CD4-positive, alpha-beta T cell treated with Interleukin-6 for 4 hours (primary cell): ENCODE data around the gene FRMD5.

ENCODE experiments used
- DNase-seq: peaks from one replicate; pipeline ENCODE4 v3.0.0-alpha.2; 2020; ENCODE audit warnings: mixed read lengths

The FRMD5 gene

DNA sequence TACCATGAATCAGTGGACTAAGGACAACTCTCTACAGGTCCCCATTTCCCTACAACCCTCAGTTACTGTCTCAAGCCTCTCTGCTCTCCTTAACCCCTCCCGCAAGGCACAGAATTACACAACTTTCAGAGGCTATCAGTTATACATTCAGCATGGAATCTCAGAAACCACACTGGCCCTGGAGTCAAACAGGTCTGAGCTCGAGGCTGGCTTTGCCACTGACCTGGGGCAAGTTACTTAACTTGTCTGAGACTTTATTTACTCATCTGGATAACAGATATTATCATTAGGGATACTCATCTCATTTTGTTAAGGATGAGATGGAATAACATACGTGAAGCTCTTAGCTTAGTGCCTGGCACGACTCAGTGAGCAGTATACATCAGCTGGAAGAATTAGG lies 273.1 kb downstream of the FRMD5 start:
- no peak for DNase-seq

DNA sequence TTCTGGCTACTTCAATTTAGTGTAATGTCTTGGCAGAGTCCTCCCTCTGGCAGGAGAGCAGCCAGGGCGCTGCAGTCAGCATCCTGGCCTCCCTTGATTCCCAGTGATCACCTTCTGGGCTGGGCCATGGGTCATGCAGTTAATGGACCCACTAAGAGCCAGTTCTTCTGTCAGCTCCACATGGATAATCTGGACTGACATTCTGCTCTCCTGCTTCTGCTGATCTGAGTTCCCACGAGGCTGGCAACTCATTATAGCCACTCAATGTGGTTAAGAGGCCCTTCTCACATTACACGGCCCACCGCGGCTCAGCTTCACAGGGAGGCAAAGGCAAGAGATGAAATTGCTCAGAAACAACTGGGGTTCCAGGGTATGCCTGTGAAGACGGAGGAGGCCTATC lies 274.3 kb downstream of the FRMD5 start:
- DNase-seq = no peak

DNA sequence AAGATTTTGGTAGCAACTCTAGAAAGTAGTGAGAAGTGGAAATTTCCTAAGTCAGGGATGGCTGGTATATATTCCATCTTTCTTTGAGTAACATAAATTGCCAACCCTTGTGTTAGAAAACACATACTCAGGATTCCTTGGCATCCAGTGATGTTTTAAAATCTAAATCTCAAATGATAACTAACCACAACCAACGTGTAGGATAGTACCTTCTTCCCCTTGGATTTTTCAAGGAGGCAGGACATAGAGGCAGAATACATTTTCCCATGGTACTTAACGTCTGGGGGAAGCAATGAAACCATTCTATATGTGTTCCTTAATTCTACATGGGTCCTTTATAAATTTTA lies 274.8 kb downstream of the FRMD5 start:
- no peak for DNase-seq

GRCh38 chr15:43919540-43920253 lies 275.4 kb downstream of the FRMD5 start:
- DNase-seq = no peak

DNA sequence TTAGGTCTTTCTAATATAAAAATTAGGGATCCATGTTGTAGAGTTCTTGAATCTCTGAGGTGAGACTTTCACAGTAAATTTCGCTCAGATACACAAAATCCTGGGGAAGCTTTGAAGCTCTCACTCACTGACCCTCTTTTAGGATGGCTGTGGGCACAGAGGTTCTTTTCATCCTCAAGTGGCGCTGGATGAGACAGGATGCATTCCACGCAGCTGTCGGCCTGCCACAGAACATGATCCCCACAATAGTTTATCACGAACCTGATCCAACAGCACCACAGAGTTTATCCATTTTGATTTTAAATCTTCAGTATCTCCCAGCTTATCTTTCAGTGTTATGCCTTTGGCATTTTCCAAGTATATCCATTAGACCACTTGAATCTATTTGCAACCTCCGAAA lies 276.4 kb downstream of the FRMD5 start:
- DNase-seq = no peak

DNA sequence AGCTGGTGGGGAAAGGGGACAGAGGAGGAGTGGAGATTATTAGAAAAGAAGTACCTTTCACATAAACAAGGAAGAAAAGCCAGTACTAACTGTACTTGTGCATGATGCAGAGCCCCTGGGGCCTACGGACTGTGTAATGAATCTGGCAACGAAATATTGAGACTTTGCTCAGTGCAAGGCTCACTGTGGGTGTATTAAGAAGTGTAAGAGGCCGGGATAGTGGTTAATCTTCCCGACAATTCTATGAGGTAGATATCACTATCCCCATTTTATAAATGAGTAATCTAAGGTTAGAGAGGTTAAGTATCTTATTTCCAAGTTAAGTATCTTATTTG lies 278.8 kb downstream of the FRMD5 start:
- DNase-seq = no peak

- DNase-seq = no peak
Observed at GRCh38 chr15:43915631-43916325, 279.3 kb downstream of the FRMD5 start.

- DNase-seq = no peak
Observed at GRCh38 chr15:43913941-43914340, 281.1 kb downstream of the FRMD5 start.

DNA sequence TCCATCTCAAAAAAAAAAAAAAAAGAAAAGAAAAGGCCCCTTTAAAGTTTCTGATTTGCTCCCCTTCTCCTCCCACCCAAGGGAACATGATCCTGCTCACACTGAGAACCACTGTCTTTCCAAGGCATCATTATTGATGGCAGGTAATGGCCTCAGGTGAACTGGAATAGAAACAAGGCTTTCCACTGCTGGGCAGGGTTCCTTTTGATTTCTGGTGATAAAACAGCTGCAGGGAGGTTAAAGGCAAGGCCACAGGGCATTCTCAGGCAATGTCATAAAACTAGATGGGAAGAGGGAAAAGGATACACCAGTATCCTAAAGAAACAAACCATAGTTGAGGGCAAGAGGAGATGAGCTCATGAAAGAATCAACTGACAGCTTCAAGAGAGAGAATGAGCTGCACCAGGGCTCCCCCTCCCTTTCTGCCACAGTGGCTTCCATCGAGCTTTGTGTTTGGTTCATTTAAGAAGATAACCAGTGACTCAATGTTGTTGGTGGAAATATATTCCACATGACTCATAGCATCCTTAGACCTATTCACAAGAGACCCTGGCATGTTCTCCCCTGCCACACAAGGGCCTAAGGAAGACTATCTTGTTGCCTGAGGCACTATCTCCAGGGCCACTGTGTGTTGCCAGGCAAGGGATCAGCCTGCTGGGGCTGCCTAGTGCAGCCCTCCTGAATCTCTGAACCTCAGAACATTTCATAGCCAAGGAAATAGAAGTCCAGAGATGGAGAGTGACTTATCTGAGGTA lies 281.9 kb downstream of the FRMD5 start:
- DNase-seq = no peak

GRCh38 chr15:43912208-43912607 lies 282.9 kb downstream of the FRMD5 start:
- DNase-seq = no peak

DNA sequence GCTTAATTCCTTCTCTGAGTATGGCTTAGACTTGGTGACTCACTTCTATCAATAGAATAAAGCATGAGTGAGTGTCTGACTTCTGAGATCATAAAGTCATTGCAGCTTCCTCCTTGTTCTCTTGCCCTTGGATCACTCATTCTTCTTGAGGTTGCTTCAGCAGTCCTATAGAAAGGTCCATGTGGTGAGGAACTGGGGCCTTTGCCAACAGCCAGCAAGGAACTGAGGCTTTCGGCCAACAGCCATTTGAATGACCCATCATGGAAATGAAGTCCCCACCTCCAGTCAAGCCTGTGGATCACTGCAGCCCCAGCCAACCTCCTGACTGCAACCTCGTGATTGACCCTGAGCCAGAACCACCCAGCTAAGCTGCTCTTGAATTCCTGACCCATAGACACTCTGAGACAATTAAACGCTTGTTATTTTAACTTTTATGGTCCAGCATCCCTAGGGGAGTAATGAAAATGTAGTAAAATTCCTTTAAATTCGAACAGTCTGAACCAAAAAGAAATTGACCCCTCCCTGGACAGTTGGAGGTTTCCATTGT lies 283.8 kb downstream of the FRMD5 start:
- no peak for DNase-seq

DNA sequence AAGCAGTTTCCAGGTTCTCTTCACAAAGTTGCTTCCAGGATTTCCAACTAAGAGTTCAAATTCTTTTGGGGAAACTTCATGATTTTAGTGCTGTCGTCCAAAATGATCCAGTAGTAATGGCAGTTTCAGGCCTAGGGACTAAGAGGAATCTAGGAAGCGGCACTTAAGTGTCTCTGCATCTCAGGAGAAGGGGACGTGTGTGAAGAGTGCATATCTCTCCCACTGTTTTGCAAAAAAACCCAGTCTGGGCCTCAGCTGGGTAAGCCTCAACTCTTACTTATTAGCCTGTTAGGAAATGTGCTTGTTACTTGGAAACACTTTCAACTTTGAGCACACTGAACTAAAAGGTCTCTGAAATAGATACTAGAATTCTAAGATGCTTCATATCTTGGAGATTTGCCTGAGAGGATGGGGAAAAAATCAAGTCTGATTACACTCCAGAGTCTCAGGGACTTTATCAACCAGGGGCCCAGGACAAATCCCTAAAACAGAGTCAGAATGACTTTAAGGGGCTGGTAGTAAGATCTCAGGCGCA lies 286.5 kb downstream of the FRMD5 start:
- no peak for DNase-seq

DNA sequence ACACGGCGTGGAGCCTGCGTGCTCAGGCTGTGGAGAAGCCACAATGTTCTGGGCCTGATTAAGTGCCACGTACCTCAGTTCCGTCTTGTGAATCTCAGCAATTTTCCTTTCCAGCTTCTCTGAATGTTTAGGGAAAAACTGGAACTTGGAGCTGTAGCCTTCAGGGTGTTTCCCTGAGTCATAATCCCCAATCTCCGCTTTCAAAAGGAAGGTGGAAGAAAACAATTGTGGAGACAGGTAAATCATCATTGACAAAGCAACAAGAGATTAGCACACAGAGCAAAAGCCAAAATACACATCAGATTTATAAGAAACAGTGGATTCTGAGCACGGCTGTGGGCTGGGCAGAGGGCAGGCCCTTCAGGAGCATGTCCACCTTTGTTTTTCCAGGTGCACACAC lies 289.3 kb downstream of the FRMD5 start:
- no peak for DNase-seq

DNA sequence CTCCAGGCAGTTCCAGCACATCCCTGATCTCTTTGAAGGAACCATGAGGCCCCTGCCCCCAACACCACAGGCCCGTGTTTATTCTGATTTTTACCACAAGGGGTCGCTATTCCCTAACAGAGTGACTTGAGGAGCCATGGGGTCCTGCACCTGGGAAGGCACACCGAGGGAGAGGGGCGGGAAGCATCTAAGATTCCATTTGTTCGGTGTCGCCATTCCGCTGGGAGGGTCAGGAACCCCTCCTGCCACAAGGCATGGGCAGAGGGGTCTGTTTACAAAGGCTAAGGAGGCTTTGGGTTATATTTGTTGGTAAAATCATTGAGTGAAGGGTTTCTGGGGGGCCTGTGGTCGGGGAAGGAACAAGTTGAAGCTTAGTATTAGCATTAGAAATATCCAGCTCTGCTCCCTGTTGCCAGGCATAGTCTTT lies 291.2 kb downstream of the FRMD5 start:
- peak; percentile 42 for DNase-seq

DNA sequence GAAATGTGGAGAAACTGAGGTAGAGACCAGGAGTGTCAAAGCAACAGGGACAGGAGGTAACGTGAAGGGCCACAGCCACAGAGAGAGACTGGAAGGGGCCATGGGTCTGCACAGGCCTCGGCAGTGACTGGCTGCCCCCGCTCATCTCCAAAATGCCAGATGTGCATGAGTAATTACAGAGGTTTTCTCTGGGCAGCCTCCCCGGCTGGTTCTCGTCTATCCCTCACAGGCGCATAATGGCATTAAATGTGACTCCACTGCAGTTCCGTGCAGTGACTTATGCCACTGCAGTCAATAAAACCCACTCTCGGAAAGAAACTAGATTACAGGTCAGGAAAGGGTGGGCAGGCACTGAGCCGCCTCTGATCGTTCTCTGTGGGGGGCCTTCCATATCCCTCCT lies 293.6 kb downstream of the FRMD5 start:
- DNase-seq = no peak

DNA sequence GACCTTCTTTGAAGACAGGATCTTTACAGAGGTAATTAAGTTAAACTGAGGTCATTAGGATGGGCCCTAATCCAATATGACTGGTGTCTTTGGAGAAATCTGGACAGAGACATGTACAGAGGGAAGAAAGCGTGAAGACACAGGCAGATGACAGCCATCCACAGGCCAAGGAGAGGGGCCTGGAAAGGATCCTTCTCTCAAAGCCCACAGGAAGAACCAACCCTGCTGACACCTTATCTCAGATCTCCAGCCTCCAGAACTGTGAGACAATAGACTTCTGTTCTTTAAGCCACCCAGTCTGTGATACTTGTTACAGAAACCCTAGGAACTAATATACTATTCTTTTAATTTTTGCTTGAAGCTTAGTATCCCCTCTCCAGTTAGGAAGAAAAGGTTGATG lies 294.1 kb downstream of the FRMD5 start:
- DNase-seq = no peak

DNA sequence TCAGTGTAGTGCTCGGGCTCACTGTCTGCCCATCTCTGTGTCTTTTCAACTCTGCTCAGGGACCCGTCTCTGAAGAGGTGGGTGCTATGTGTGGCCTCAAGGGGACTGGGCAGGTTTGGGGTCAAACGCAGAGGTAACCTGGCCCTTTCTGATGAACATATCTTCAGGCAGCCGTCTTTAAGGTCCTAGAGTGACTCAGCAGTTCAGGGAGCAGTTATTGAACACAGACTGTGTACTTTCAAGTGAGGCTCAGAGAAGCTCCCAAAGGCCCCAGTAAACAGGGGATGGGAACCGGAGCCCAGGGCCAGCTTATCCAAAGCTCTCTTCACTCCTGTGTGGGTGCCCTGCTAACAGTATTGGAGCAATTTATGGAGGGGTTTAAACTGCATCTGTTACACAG lies 295.1 kb downstream of the FRMD5 start:
- no peak for DNase-seq

DNA sequence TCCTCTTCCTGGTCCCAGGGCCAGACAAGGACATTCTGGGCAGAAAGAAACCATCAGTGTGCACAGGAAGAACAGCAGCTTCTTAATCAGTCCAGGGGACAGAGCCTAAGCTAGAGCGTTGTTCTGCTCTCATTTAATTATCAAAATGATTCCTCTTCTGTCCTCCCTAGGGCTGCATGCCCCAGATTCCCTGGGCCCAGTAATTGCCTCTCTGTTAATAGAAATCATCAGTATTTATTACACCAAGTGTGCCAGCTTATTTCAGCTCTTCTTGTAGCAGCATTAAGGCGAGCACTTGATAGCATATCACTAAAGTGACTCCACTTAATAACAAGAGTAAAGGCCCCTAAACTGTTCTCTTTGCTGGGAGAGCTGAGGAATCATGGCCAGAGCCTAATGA lies 296.2 kb downstream of the FRMD5 start:
- DNase-seq = no peak

DNA sequence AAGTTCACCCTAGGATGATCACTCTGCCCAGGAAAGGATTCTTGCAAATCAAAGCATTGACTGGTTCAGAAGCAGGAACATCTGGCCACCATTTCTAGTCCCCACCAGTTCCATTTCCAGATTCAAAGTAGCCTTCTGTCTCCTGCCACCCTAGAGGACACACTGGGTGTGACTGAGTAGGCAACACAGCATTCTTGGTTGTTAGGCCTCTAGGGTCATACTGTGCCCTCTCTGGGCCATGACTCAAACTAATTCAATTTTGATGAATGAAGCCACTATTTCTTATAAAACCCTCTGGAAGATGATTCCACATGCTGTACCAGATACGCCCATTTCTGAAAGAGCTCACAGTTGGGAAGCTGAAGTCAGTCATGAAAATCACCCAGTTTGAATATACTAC lies 298.5 kb downstream of the FRMD5 start:
- no peak for DNase-seq

- DNase-seq = no peak
Observed at GRCh38 chr15:43895586-43895985, 299.5 kb downstream of the FRMD5 start.

GRCh38 chr15:43893956-43894355 lies 301.1 kb downstream of the FRMD5 start:
- no peak for DNase-seq

DNA sequence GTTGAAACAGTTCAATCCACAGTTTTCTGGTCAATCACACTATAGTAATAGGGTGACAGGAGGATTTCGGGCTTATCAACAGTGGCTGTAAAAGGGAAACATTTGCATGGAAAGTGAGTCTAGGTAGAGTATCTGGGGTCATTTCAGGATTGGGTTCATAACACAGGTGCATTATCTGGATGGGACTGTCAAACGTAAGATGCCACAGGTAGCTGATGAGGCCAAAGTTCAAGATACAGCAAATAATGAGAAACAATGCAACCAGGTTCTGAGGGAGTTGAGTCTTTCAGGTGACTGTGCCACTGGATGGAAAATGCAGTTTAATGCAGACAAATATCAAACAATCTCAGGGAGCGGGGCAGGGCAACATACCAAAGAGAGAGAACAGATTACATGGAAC lies 306.0 kb downstream of the FRMD5 start:
- DNase-seq = no peak

DNA sequence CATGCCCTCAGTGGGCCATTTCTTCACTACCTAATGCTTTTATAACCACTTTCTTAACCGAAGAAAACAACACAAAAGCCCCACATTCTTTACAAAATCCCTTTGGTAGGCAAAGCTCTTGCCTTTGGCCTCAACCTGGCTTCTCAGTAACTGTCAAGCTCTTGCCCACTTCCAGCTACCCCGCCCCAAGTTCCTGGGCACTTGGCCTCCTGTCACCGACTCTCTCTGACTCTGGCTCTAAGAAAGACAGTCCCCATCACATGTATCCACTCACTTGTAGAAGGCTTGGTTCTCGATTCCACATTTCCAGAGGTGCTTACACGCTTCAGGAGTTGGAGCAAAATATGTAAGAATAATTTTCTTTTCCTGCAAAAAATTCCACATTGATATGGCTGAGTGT lies 307.2 kb downstream of the FRMD5 start:
- no peak for DNase-seq

- no peak for DNase-seq
Observed at GRCh38 chr15:43886558-43886957, 308.5 kb downstream of the FRMD5 start.
